Measurements from ENCODE around the gene CAMK1.

CAMK1 gene

DNA sequence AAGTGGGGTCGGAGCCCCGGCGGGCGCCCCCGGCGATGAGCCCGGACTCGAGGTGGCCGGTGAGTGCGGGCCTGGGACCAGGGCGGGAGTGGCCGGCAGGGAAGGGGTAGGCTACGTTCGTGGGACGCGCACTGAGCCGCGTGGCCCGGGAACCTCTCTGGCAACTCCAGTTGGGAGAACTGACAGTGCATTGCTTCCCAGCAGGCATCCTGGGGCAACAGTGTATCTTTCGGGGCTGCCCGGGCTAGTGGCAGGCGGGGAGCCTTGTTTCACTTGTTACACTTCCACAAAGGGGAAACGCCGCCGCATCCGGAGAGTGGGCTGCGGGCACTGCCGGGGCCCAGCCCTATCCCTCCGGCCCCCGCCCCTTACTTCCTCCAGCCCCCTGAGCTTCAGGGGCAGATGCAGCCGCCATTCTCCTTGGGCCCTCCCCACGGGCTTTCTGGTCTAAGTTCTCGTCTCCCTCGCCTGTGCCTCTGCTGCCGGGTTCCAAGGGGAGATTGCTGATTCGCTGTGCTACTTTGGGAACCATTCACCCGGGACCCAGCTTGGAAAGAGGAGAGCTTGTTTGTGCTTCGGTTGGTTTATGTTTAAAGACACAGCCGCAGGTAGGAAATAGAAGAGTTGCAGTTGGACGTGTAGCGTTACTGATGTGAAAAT lies 37.5 kb downstream of the CAMK1 start:
- no peak for DNase-seq

DNA sequence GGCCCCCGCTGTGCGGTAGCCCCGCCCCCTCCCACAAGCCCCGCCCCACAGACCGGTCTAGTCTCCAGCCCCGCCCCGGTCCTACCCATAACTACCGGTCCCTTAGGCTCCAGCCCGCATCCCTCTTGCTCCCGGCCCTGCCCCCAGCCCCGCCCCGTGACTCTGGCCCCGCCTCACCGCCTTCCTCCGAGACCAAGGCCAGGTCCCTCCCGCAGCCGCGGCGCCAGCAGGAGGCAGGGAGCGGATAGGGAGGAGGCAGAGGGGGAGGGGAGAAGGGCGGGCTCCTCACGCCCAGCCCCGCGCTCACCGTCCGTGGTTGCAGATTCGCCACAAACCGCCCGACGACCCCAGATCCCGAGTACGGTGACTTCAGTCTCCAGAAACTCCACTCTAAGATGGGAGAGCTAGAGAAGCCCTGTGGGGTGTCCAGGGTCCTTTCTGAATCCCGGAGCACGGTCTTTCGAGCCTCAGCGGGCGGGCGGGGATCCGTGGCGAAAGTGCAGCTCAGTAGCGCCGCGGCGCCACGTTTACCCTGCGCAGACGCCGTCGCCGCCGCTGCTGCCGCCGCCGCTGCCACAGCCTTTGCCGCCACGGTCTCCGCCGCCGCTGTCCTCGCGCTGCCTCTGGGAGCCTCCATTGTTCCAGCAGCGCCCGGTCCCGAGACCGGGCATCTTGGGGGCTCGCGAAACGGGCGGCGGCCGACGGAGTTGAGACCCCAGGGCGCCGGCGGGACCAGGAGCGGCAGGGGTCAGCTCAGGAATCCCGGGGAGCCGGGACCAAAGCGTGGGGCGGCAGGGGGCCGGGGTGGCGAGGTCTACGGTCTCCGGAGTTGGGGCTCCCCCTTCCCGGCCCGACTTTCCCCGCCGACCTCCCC lies 38.3 kb downstream of the CAMK1 start, which contains the start of gene BRPF1:
Gene BRPF1 (plus strand): TSS at position 530 of the 874 bp plus-strand sequence. CDS start 2,406 bp downstream, outside the sequence.
- peak; percentile 96 for DNase-seq

DNA sequence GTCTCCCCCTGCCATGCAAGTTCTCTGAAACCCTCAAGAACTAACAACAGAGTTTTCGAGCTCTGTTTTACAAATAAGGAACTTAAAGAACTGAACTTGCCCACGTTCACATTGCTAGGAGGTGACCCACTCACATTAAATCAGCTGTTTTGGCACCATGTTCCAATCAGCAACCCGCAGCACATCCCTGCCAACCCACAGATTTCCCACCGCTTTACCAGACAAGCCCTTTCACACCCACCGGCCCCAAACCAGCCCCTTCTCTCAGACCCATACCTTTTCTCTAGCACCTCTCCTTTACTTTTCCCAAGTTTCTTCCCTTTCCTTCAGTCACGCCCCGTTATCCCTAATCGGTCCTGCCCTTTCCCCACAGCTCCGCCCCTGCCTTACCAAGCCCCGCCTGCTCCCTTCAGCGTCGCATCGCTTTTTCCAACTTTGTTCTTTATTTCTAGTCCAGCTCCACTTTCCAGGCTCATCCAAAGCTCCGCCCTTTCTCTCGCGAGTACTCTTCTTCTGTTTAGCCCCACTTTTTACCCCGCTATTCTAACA lies 39.0 kb downstream of the CAMK1 start:
- peak; percentile 70 for DNase-seq

DNA sequence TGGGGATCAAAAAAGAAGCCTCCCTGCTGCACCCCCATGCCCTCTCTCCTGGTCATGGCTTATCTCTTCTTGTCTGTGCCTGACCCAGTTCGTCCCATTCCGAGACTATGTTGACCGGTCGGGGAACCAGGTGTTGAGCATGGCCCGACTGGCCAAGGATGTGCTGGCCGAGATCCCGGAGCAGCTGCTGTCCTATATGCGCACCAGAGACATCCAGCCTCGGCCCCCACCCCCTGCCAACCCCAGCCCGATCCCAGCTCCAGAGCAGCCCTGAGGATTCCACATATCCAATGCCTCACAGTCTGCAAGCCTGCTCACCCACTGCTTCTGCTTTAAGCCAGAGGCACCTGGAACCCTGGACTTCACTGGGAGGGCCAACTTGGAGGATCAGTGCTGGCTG lies 40.3 kb downstream of the CAMK1 start:
- no peak for DNase-seq

DNA sequence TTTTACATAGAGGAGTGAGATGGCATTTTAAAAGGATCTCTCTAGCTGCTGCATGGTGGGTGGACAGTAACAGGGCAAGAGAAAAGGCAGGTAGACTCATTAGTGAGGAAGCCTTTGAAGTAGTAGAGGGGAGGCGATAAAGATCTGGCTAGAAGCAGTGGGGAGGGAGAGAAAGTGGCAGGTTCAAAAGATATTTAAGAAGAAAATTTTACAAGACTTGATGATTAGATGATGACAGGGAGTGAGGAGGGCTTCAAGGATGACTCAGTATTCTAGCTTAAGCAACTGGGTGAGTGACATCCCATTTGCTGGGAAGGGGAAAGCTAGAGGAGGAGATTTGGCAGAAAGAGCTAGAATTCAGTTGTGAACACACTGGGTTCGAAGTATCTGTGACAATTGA lies 42.0 kb downstream of the CAMK1 start:
- DNase-seq = no peak

DNA sequence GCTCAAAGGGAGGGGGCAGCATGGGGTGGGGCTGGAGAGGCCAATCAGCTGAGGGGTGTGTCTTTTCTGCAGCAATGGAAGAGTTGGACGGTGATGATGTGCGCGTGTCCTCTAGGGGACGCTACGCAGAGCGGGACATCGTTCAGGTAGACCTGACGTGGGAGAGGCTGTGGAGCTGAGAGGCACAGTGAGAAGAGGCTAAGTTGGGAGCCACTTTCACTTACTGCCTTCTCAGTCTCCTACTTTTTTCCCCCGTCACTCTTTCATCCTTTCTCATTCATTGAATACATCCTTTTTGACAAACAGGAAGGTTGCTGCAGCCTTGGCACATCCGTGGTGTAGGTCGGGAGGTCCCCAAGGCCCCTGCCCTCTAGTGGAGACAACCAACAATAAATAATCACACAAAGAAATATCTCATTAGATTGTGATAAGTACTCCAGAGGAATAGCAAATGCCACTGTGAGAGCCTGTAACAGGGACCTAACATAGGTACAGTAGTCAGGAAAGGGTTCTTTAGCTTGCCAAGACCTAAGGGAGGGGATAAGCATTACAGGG lies 42.6 kb downstream of the CAMK1 start:
- no peak for DNase-seq

DNA sequence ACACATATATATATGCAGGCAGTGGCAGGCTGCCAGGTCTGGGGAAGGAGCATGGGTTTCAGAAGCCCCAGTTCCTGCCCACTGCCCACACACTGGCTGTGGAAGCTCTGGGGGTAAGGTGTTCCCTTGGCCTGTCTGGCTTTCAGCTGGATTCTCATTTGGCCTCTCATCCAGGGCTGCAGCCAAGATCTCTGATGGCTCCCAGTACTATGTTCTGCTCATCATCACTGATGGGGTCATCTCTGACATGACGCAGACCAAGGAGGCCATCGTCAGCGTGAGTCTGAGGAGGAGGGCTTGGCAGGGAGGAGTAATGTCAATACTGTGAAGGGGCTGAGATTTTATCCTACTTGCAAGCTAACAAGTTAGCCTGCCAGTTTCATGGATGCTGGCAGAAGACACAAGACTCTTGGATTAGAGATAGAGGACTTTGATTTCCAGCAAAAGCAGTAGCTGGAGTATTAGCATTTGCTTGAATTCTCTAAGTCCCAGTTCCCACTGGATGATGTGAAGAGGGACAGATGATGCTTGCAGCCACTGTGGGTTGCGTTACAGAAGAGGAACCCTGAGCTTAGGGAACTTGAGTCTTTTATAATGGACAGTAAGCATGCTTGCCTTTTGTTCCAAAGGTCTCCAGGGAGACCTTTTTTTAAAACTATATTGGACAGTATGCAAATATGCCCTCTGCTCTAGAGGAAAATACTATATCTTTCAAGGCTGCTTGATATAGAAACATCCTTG lies 43.8 kb downstream of the CAMK1 start:
- DNase-seq = no peak

DNA sequence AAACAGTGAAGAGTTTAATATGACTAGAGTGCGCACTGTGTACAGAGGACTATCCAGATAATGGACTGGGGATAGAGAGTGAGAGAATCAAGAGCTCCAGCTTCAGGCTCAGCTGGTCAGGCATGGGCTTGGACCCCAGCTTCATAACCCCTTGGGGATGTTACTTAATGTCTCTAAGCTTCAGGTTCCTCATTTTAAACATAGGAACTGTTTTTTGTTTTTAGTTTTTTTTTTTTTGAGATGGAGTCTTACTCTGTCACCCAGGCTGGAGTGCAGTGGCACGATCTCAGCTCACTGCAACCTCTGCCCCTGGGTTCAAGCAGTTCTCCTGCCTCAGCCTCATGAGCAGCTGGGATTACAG lies 48.1 kb downstream of the CAMK1 start:
- no peak for DNase-seq

DNA sequence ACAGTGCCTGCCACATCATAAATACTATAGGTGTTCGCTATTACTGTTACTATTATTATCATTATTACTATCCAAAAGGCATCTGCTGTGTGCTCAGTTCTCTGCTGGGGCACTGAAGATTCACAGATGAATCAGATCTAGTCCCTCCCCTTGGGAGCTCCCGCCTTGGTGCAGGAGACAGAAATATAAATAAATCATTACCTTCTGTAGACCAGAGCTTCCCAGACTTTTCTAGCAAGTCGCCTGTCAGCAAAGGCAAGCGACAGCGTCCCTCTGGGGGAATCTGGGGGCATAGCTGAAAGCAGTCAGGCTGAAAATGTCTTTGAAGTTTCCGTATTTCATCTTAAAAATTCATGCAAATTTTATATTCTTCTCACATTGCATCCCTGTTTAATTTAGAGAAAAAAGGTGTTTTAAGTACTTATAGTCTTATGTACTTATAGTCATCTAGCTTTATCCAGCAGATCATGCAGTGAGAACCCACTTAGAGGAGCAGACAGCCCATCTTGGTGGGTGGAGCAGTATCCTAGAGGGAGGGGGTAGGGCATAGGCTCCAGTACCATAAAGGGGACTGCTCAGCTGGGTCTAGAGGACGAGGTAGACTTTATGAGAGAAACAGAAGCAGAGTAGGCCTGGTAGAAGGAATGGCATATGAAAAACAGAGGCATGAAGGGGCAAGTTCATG lies 48.6 kb downstream of the CAMK1 start:
- DNase-seq = no peak

DNA sequence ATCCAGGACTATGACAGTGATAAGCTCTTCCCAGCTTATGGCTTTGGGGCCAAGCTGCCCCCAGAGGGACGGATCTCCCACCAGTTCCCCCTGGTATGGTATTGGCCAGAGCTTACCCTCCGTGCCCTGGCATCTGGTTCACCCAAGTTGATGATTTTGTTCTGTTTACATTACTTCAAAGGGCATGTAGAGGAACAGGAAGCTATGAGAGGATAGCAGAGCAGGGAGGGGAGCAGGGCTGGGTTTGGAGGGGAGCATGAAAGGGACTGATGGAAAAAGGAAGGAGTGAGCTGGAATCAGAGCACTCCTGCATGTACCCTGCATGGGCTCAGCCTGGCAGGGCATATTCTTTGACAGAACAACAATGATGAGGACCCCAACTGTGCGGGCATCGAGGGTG lies 51.6 kb downstream of the CAMK1 start:
- no peak for DNase-seq

DNA sequence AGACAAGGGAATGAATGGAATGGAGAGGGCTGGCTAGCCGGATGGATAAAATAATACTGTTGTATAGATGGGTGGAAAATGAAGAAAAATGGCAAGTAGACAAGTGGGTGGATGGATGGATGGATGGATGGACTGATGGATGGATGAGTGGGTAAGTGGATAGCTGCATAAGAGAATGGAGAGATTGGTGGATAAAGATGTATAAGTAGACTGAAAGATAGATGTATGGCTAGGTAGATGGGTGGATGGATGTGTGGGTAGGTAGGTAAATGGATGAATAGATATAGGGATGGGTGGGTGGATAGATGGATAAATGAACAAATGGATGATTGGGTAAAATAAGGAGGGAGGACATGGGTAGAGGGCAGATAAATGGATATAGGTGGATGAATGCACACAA lies 52.2 kb downstream of the CAMK1 start:
- no peak for DNase-seq

DNA sequence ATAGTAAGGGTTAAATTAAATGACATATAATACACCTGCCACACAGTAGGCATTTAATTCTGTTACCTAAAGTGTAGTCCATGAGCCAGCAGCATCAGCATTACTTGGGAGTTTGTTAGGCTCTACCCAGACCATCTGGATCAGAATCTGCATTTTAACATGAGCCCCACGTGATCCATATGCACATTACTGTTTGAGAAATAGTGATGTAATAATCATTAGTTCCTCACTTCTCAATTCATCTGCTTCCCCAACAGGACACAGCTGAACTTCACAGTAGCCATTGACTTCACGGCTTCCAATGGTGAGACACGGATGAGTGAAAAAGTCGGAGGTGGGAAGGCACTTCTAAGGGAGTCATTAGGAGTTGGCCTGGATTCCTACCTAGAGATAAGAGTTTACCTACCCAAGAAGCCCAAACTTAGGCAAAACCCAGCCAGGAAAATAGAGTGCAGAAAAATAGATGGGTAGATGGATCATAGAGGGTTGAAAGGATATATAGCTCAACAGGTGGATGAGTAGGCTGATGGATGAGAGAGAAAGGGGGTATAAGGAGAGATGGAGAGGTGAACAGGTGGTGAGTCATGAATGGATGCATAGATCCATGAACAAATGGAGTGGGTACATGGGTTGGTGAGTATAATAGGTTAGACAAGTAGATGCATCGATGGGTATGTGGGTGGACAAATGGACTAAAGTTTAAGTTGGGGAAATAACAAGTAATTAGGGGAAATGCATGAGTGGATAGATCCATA lies 52.8 kb downstream of the CAMK1 start:
- DNase-seq = no peak

DNA sequence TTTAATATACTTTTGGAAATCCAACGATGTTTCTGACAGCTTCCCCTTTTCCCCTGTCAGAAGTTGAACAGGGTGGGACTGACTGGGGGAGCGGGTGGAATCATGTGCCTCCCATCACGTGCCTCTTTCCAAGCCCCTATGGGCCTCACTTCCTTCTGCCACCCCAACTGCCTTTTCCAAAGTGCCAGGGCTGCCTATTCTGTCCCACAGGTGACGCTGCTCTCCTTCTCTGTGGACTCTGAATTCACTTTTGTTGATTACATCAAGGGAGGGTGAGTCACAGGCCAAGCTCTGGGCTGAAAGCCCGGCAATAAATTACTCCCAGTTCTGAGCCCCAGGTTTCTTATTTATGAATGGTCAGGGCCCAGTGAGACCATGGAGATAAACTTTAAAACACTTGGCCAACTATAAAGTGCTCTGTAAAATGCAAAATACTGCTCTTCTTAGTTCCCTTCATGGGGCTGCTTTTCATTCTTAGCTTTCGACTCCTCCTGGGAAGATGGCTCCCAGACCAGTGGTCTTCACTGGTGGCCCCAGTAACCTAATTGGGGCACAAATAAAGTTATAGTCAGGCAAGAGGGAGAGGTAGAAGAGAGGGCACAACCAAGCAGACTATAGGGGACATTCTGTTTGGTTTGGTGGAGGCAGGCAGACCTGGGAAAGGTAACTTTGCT lies 53.8 kb downstream of the CAMK1 start:
- no peak for DNase-seq

DNA sequence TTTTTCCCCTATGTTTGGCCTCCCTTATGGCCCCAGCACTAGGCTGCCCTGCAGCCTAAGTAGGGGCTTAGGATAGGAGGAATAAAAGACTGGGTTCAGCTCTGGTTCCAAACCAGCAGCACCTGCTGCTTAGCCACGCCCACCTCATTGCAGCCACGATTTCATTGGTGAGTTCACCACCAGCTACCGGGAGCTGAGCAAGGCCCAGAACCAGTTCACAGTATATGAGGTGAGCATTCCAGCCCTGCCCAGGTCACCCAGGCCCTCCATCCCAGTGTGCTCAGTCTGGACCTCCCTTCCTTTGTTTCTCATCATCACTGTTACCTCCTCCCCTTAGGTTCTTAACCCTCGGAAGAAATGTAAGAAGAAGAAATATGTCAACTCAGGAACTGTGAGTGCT lies 54.6 kb downstream of the CAMK1 start:
- DNase-seq = peak; percentile 34

DNA sequence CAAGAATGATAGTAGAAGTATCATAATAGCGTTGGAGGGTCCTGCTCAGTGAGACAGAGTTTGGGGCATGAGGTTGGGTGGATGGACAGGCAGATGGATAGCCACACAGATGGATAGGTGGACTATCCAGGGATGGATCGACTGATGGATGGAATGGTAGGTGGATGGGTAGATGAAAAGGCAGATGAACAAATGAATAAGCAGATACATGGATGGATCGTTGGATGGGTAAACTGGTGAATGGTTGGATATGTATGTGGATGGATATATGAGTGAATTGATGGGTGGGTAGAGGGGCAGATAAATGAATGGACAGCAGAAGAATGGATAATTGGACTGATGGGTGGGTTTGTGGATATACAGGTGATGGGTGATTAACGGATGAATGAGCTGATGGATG lies 56.6 kb downstream of the CAMK1 start:
- no peak for DNase-seq

DNA sequence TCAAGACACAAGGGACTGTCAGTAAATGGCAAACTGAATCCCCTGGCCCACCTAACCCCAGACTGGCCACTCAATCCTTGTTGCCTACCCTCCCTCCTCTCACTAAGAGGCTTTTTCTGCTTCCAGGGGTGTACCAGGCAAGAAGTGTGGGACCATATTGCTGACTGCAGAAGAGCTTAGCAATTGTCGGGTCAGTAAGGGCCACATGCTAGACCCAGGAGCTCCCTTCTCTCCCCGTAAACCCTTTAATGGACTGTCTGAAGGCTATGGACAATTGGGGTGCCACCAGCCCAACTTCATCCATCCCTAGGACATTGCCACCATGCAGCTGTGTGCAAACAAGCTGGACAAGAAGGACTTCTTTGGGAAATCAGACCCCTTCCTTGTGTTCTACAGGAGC lies 57.3 kb downstream of the CAMK1 start:
- DNase-seq = no peak

DNA sequence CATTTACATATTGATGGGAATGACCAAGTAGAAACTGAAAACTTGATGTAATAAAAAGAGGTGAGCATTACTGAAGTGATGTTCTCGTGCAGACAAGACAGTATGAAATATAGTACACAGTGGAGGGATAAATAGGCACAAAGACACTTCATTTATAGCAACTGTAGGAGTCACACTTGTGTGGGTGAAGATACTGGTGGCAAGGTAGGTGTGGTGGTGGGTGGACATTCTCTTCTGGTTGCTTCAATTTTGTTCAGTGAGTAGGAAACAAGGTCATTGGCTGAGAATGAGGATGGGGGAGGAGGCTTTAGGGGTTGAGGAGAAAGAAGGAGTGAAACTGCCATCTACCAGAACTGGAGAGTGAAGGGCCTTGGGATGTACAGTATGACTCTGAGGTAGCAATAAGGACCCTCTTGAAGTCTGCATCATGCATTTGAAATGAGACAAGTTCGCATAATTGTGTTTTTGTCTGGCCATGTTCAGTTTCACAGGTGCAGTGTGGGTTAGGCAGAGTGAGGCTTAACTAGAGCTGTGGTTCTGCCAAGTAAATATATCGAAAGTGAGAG lies 59.5 kb downstream of the CAMK1 start:
- no peak for DNase-seq

Measured in NCI-H774 (cell line).